NCI-H2227 (cell line): Measurements from ENCODE around the gene SEMA3C.
A peak's percentile ranks its signal among the peaks of the same experiment; 100 is the strongest.

ENCODE experiments used
- DNase-seq: peaks from one replicate; lab custom pipeline; 2025; ENCODE audit not compliant: unreplicated experiment; lab: John Stamatoyannopoulos, UW

The SEMA3C gene

DNA sequence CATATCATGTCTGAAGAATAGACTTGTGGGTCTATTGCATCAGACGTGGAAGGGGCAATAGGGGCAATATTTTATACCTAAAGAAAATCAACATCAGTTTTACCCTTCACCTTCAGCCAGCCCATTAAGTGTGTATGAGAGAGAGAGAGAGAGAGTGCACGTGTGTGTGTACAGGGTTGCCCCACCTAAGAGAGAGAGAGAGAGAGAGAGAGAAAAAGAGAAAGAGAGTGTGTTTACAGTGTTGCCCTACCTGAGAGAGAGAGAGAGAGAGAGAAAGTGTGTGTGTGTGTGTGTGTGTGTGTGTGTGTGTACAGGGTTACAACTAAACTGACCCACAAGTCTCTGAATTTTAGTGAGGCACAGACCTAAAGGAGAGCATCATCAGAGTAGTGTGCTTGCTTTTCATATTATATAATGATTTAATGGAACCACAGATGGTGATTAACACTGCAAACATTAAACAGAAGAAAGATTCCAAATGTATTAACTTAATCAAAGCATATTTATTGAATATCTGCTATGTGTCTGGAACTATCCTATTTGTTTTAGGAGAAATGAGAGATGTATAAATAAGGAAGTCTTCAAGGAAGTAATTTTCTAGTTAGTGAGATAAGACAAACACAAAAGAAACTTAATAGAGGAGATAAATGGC, 213.6 kb downstream of the SEMA3C start:
- DNase-seq = no peak

- no peak for DNase-seq
Measured at GRCh38 chr7:80703272-80703671, 215.6 kb downstream of the SEMA3C start.

GRCh38 chr7:80699721-80700256, 219.1 kb downstream of the SEMA3C start:
- DNase-seq = no peak

DNA sequence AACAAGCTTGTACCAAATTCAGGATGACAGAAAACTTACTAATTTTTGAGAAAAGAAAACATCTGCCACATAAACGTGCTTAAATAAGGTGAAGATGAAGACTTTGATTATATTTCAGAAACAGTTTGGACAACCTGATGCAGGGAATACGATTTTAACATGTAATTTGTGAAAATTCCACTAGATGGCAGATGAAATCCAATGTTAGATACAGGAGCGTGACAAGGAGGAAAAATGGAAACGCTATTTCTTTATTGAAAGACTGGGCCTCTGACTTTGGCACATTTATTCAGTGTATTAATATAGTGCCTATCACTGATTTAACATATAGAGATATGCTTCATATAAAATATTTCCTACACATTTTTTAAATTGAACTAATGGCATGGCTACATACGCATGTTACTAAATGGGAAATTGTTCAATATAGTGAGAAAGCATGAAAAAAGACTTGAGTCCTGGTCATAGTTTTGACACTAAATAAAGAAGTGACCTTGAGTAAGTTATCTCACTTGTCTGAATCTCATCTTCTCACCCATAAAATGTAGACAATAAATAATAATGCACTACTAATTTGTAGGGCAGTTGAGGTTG, 219.7 kb downstream of the SEMA3C start:
- DNase-seq = peak; percentile 86
